GM12801 (cell line): Measurements from ENCODE around the gene GLDC.

ENCODE experiments used
- CTCF ChIP-seq: IDR thresholded peaks from one replicate; pipeline ENCODE4 v1.5.1; 2011; ENCODE audit warnings: control low read depth; ENCODE audit not compliant: insufficient read length; ENCODE audit errors: extremely low read depth

Gene GLDC

GRCh38 chr9:6645355-6646292, at the start of gene GLDC:
Gene GLDC (minus strand): TSS chr9:6645729. CDS start chr9:6645499, 230 bp downstream.
- no peak for TF ChIP-seq CTCF

DNA sequence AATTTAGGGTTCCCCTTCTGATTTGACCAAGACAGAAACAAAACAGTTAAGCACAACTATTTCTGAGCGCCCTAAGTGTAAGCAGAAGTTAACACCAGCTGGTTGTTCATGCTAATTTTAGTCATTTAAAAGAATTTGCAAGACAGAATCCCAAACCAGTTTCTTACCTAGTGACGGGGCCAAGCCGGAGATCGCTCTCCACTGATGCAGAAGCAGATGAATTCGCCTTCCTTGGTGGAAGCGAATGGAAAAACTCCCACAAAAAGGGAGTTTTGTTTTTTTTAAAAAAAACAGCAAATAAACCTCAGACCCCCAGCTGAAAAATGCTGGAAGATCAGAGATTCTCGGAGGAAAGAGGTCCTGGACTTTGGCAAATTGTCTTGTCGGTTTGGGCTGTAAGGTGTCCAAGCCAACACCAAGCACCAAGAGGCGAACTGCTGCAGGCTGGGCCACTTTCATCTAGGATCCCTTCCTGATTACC, 47.4 kb upstream of the GLDC start:
- no peak for TF ChIP-seq CTCF

DNA sequence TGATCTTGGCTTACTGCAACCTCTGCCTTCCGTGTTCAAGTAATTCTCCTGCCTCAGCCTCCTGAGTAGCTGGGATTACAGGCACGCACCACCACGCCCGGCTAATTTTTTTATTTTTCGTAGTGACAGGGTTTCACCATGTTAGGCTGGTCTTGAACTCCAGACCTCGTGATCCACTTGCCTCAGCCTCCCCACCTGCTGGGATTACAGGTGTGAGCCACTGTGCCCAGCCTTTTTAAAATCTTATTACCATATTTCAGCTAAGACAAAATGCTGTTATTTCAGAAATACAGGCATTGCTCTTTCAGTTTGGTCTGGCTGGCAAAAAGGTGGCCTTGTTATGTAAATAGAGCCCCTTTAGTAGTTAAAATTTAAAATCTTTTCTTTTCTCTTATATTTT, 46.9 kb upstream of the GLDC start:
- no peak for TF ChIP-seq CTCF

DNA sequence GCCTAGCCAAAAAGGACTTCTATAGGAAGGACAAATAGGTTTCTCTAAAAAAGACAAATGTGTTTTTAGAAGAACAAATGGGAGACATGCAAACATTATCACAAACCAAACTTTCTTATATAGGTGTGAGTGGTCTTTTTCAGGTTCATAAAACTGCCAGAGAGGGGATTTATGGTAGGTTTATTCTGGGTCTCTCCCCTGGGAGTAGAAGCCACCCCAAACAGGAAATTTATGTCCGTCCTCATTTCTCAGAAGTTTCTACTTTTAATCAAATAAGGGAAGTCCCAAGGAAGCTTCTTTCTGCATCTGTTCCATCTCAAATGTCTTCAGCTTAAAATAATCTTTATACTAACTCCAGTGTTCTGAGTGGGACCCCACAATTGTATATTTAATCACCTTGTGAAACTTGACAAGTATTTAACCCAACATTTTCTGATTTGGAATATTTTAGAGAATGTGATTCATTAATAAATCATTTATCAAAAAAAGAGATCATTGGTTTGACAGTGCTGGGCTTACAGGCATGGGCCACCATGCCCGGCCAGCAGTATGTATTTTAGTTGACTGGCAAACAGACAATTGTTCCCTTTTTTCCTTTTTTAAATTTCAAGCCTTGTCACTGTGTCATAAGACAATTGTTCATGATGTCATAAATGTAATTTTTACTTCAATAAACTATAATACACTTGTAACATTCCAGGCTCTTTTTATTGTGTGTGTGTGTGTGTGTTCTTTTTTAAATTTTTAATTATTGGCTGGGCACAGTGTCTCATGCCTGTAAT, 44.6 kb upstream of the GLDC start:
- no peak for TF ChIP-seq CTCF

GRCh38 chr9:6687180-6687579, 41.7 kb upstream of the GLDC start:
- no peak for TF ChIP-seq CTCF

GRCh38 chr9:6686396-6686795, 40.9 kb upstream of the GLDC start:
- no peak for TF ChIP-seq CTCF

DNA sequence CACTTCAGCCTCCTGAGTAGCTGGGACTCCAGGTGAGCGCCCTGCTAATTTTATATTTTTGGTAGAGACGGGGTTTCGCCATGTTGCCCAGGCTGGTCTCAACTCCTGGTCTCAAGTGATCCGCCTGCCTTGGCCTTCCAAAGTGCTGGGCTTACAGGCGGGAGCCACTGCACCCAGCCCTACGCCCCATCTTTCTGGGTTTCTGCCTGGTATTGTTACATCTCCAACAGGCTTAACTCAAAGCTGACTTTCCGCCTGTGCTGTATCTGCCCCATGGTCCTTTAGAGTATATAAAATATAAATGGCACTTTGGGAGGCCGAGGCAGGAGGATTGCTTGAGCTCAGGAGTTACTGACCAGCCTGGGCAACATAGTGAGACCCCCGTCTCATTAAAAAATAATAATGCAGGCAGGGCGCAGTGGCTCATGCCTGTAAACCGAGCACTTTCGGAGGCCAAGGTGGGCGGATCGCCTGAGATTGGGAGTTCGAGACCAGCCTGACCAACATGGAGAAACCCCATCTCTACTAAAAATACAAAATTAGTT, 36.5 kb upstream of the GLDC start:
- TF ChIP-seq CTCF, result no peak
